IPS DF 19.7 (cell line): ENCODE data around the gene GNAL.
"Not testable (repeated sequence)": the region's sequence is repeated elsewhere in the genome, so short reads cannot be mapped to it uniquely, and the experiment has no call there.

ENCODE experiments used
- DNase-seq: peaks from one replicate; pipeline ENCODE4 v3.0.0-alpha.2; 2013; ENCODE audit warnings: low read depth, low spot score

GNAL gene

DNA sequence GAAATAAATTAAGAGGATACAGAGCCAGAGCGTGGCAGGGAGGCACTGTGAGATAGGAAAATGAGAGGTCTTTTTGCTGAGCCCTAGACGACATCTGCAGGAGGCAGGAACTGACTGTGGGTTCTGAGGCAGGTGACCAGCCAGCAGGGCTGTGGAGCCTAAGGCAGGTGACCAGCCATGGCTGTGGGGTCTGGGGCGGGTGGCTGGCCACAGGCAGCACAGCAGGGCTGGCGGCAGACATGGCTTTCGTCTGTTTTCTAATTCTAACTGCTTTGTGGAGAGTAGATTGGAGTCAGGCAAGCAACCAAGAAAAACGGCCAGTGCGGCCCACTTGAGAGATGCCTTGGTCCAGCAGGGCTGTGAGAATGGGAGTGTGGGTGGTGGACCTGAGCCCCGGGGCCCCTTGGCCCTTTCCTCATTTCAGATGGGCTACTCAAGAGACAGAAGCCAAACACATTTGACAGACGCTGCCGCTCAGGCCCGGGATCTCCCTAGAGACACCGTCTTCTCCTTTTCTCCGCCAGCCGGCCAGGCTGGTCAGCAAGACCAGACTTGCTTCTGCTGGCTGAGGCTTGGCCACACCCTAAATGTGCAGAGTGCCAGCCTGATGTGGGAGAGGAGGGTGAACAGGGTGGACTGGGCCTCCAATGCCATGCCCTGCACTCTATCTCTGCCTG, 19.7 kb upstream of the GNAL start:
- DNase-seq: no peak

DNA sequence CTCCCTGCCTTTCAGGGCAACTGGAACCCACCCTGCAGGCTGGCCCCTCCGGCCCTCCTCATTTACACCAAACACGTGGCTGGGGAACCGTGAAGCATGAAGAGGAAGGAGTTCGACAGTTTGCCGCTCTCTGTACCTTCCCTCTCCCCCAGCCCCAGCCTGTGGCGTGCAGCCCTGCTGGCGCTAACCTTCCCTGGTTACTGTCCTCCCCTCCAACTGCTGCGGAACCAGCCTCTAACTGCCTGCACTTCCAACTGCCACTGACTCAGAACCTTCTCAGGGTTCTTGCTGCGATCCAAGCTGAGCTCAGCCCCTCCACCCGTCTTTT, 19.2 kb upstream of the GNAL start:
- no peak for DNase-seq

DNA sequence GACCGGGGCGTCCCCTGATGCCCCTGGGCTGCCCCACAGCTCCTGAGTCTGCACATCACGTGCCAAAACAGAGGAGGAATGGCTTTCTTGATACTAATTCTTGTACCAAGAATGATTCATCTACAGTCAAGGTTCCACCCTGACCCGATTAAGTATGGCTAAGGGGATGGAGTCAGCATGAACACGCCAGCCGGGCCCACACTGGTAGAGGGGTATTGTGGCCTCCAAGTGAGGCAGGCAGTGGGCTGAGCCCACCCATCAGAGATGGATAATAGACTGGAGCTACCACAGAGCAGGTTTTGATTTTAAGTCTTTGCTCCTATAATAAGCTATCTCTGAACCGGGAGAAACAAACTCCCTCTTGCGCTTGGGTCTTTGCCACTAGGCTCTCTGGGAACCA, 17.9 kb upstream of the GNAL start:
- no peak for DNase-seq

DNA sequence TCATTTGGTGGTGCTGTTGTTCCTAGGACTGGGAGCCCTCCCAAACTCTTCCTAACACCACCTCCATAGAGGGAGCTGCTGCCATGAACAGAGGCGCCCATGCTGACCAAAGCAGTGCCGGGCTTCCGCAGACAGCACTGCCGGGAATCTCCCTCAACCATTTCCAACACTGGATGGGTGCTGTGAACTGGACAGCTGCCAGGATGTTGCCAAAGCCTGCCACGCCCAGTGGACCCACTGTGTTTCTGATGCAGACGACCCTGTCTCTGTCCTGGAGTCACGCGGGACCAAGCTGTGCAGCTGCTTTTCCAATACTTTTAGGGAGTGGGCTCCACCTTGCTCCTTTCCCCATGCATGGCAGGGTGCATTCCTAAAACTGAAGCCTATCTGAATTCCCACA, 16.9 kb upstream of the GNAL start:
- DNase-seq: no peak

DNA sequence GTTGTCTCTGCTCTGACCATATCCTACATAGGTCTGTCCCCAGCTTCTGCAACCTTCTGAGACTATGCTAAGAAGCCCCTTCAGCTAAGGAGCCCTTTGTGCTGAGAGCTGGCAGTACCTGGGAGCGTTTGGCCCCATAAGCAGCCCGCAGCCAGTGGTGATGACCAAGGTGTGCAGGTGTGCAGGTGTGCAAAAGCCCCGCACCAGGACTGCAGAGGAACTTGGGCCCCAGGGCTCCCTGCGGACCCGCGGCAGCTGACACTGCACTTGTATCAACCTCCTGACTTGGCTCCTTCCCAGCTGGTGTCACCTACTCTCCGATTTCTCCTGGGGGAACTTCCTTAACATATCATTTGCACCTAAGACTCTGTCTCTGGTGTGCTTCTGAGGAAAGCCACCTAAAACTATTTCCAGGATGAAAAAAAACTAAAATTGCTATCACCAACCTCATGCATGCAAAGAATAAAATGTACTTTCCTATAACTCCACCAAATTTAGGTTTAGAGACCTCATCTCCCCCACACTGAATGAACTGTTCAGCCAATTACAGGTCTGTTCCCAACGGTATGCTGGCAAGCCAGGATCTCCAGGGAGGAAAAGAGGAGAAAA, 16.1 kb upstream of the GNAL start:
- no peak for DNase-seq

DNA sequence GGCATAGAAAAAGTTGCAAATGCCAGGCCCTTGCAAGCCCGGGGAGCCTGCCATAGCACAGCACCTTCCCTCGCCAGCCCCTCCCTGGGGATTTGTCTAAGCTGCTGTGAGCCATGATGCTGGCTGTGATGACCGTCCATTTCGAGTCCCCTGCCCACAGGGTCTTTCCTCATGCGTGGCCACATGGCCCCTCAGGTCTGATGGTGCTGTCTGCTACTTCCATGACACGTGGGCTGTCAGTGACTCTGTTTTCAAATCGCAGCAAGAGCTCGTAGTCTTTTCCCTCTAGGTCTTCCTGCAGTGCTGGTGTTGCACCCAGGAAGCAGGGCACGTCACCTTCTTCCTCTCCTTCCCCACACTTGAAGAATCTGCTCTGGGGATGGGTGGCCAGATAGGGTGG, 15.5 kb upstream of the GNAL start:
- no peak for DNase-seq

DNA sequence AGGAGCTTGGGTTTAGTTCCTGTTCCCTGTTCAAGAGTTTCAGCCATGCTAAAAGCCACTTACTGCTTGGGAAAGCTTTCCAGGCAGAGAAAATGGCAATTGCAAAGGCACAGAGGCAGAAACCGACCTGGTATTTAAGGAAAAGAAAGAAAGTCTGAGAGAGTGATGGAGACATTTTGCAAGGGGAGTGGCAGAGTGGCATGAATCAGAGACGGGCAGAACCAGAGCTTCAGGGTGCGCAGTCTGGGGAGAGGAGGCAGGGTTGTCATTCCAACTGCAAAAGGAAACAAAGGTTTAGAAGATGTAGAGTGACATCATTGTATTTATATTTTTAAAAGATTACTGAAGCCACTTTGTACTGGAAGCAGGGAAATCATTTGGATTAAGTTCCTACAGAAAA, 14.9 kb upstream of the GNAL start:
- DNase-seq: no peak

DNA sequence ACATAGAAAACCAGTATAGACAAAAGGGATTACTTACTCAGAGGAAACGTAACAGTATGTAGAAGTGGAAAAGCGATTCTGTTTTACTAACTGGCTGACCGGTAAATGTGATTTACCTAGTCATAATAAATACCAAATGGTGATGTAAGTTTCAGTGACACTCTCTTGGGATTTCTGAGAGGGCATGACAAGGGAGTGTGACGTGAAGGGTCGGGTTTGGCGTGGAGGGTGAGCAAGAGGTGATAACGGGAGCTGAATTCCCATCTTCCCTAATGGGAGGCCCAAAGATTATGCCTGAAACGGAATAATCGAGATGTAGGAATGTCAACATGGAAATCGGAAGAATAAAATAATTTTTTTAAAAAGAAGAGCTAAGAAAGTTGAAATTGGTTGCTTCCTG, 12.7 kb upstream of the GNAL start:
- no peak for DNase-seq

DNA sequence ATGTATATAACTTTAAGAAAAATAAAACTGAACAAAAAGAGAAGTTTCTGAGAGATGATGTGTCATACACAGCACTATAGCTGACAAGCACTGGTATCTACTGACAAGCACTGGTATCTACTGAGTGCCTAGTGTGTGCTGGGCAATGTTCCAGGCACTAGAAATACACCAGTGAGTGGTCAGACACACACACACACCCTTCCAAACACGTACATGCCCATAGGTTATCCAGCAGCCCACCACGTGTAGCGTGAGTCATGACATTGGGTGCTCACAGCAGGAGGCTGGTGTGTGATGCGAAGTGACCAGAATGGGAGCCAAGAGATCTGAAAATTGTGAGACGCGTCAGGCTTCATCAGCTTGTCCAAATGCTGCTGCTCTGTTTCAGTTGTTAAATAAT, 12.2 kb upstream of the GNAL start:
- no peak for DNase-seq

DNA sequence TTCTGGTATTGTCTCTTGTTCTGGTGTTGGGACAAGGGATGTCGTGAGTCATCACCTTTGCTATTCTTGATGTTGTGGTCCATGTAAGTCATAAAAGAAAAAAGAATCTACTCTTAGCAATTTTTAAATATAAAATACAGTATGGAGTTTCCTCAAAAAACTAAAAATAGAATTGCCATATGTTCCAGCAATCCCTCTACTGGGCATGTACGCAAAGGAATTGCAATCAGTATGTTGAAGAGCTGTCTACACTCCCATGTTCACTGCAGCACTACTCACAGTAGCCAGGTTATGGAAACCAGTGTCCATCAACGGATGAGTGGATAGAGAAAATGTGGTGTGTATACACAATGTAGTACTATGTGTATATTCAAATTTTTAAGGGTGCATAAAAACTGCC, 10.9 kb upstream of the GNAL start:
- no peak for DNase-seq

DNA sequence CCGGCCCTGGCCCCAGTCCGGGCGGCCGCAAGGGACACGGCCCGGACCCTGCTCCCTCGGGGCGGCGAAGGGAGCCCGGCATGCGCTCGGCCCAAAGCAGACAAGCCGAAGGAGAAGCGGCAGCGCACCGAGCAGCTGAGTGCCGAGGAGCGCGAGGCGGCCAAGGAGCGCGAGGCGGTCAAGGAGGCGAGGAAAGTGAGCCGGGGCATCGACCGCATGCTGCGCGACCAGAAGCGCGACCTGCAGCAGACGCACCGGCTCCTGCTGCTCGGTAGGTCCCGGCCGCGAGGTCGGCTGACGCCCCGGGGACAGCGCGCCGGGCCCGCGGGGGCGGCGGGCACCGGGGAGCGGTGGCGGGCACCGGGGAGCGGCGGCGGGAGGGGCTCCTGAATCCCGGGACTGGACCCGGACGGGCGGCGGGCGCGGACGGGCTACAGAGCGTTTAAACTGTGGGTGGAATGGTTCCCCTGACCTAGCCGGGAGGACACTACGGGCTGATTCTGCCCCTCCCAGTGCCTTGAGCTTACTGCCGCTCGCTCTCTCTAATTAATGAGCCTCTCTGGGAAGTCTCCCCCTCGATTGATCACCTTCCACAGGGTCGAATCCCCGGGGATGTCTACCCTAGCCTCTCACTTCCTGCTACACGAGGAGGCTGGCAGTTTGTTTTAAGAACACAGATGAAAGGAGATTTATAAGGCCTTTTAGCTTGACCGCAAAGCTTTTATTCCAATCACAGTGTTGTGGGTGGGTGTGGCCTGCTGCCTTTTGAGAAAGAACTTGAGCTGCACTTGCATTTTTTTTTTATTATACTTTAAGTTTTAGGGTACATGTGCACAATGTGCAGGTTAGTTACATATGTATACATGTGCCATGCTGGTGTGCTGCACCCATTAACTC, 853 bp downstream of the GNAL start:
- no peak for DNase-seq

DNA sequence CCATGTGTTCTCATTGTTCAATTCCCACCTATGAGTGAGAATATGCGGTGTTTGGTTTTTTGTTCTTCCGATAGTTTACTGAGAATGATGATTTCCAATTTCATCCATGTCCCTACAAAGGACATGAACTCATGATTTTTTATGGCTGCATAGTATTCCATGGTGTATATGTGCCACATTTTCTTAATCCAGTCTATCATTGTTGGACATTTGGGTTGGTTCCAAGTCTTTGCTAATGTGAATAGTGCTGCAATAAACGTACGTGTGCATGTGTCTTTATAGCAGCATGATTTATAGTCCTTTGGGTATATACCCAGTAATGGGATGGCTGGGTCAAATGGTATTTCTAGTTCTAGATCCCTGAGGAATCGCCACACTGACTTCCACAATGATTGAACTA, 1.6 kb downstream of the GNAL start:
- not testable (repeated sequence) for DNase-seq

DNA sequence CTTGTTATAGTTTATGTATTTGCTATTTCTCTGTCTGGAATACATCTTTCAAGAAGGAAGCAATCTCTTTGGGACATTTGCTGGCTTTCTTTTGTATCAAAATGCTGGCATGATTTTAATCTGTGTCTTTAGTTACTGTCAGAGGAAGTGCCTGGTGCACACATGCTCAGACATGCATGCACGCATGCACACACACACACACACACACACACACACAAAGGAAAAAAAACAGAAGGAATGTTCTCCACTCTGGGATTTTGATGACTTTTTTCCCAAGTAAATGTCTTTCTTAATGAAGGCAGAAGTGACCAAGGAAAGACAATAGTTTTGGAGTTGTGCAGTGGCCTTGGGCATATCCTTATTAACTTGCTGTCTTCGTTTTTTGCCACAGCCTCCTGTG, 6.7 kb downstream of the GNAL start:
- DNase-seq: no peak

DNA sequence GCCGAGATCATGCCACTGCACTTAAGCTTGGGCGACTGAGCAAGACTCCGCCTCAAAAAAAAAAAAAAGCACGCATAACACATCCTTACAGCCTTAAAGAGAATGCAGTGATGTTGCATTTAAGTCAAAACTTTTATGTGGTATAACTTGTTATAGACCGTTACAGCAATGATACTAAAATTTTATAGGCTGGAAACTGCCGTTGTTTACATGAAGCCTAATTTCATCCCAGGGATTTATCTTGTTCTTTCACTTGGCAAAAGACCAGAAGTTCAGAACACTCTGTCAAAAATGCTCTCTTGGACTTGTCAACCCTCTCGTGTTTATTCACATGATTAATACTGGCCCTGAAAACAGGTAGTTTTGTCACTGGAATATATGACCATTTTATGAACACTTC, 7.4 kb downstream of the GNAL start:
- DNase-seq: no peak

DNA sequence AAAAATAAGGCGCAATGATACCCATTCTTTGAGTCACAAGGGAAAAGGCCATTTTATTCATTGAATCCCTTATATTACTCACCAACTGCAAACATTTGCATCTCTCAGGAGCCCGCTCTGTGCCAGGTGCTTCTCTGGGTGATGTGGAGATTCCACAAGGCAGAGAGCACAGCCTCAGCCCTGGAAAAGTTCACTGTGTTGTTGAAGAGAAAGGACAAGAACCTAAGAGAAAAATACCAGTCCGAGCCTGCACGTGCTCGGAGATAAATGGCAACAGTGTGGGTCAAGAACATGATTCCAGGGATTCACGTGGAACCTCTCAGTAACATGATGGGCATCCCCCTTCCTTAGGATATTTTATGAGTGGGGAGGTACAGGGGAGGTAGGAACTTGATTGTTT, 11.8 kb downstream of the GNAL start:
- DNase-seq: no peak

DNA sequence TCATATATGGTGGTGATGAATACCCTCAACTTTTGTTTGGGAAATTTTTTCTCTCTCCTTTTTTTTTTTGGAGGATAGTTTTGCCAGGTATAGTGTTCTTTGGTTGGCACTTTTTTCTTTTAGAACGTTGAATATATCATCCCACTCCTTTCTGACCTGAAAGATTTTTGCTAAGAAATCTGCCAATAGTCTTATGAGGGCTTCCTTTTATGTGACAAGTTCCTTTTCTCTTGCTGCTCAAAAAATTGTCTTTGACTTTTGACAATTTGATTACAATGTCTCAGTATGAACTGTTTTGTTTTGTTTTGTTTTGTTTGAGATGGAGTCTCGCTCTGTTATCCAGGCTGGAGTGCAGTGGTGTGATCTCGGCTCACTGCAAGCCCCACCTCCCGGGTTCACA, 21.5 kb downstream of the GNAL start:
- no peak for DNase-seq

DNA sequence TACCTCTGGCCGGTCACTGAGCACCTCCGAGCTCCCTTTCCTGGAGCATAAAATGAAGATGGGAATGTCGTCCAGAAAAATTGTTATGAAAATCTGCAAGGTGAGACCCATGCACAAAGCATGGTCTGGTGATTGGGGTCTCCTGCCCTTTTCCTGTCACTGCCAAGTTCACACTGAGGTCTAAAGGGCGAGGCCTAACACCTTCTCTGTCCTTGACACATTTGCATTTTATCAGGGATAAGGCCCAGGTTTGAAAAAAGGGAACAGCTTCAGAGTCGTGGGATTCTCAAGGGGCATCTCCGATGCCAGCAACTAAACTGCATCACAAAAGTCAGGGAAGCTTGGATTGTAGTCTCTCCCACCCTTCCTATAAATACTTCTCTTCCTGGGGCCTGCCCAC, 24.7 kb downstream of the GNAL start:
- no peak for DNase-seq

DNA sequence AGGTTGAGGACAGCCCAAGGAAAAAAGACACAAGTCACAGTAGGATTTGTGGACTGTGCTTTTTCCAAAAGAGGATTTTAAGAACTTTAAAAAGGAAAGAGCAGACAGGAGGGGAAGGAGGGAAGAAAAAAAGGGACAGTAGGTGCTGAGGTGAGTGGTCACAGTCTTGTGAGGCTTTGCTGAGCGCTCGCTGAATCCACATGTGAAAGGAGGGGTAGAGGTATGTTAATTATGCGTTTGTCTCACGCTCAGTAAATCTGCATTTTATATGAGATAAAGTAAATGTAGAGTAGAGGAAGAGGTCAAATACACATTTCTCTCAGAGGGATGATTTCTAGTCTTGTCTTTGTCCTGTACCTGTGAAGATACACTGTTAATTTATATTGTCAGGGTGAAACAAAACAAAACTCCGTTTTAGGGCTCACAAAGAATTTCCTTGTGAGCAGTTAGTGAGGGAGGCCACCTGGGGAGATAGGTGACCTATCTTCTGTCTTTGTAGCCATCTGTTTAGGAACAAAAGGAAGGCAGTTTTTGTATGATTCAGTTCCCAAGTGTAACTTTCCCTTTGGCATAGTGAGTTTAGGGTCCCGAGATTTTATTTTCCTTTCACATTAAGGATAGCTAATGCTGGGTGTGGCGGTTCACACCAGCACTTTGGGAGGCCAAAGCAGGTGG, 25.3 kb downstream of the GNAL start:
- peak; percentile 35 for DNase-seq

DNA sequence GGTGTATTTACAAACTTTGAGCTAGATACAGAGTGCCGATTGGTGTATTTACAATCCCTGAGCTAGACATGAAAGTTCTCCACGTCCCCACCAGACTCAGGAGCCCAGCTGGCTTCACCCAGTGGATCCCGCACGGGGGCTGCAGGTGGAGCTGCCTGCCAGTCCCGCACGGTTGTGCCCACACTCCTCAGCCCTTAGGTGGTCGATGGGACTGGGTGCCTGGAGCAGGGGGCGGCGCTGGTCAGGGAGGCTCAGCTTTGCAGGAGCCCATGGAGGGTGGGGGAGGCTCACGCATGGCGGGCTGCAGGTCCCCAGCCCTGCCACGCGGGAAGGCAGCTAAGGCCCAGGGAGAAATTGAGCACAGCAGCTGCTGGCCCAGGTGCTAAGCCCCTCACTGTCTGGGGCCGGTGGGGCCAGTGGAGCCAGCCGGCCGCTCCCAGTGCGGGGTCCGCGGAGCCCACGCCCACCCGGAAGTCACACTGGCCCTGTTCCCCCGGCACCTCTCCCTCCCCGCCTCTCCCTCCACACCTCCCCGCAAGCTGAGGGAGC, 27.8 kb downstream of the GNAL start:
- not testable (repeated sequence) for DNase-seq

DNA sequence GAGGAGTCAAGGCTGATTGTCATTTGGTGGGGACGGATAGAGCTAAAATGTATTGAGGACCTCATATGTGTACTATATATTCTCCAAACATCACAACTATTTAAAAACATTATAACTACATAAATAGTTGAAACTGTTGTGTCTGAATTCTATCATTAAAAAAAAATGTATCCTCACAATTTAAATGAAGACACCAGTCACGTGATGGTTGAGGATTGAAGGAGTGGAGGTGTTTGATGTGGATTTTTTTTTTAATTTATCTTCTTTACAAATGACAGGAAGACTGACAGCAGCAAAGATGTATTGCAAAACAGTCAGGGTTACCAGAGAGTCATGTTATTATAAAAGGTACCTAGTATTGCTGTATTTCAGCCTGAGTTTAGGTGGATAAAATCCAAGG, 30.0 kb downstream of the GNAL start:
- DNase-seq: no peak

DNA sequence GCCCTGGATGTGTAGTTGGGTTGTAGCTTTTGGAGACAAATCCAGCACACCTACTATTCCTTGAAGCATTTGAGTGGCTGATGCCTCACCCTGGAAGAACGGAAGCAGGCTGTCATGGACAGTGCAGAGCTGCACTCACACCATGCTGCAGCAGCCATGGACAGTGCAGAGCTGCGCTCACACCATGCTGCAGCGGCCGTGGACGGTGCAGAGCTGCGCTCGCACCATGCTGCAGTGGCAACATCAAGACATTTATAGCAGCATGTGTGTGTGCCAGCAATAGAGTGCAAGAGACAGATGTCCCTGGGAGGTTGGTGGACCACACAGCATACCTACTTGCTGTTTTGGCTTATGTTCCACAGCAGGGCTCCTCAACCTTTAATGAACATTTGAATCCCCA, 30.6 kb downstream of the GNAL start:
- no peak for DNase-seq

DNA sequence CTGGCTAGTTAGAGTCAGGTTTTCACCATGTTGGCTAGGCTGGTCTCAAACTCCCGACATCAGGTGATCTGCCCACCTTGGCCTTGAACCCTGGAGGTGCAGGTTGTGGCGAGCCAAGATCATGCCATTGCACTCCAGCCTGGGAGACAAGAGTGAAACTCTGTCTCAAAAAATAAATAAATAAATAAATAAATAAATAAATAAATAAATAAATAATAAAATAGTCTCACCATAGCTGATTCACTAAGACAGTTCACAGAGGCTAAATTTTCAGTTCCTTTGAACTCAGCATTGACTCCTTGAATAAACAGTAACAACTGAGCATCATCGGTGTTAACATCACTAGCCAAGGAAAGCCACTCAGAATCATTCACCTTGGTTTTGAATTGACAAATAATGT, 32.7 kb downstream of the GNAL start:
- DNase-seq: no peak
